Large intestine (tissue), 12 donors: ENCODE results near the gene TSC22D2. TPM values are rescaled to one million over a fixed set of nuclear protein-coding genes. Genes with fewer than 3 reads are reported as not detected.

ENCODE experiments used
- DNase-seq, 2 donors: peaks; one replicate each; pipeline versions ENCODE4 v3.0.0 to v3.0.0-alpha.2; 2013
- H3K27ac ChIP-seq: one replicate; pipeline ENCODE4 v1.5.1; 2013; ENCODE audit warnings: low read length
- H3K27me3 ChIP-seq: 2 replicates; pipeline ENCODE4 v1.6.1; 2013; ENCODE audit warnings: low read length; ENCODE audit not compliant: control insufficient read depth, insufficient read depth
- H3K36me3 ChIP-seq: 2 replicates; pipeline ENCODE4 v1.6.1; 2013; ENCODE audit warnings: low read length; ENCODE audit not compliant: control insufficient read depth, insufficient read depth
- H3K4me1 ChIP-seq: one replicate; pipeline ENCODE4 v1.6.1; 2013; ENCODE audit warnings: low read length; ENCODE audit not compliant: control insufficient read depth, insufficient read depth
- H3K4me3 ChIP-seq: one replicate; pipeline ENCODE4 v1.5.1; 2013; ENCODE audit warnings: low read length
- H3K9me3 ChIP-seq: one replicate; pipeline ENCODE4 v1.6.1; 2013; ENCODE audit warnings: mild to moderate bottlenecking, low read depth, low read length, moderate library complexity; ENCODE audit not compliant: control insufficient read depth
- WGBS: methylation state at CpG from one replicate; pipeline ENCODE4 v1.1.5; 2013; ENCODE audit warnings: low lambda C conversion rate; ENCODE audit not compliant: insufficient coverage; 5-methylcytosine and 5-hydroxymethylcytosine counted together
- long read RNA-seq, 11 donors: transcript quantifications; one replicate each; lab custom pipeline, GENCODE V29; 2026
- polyA plus RNA-seq: library from polyadenylated mRNA; unstranded; fragments of 120-200 nt; gene quantifications from one replicate; pipeline ENCODE4 v1.2.1, GENCODE V29; 2013

Gene TSC22D2
- 45.0 TPM for polyA plus RNA-seq
- long read RNA-seq, donor 1, partial matches to known transcripts = 0 of 4 reads
- long read RNA-seq, donor 1, other reads (novel, unspliced or antisense) = 0 of 4 reads
- long read RNA-seq, donor 2, transcript TSC22D2-203 (3 exons, 2,093 nt) = major isoform, 6 of 8 reads
- long read RNA-seq, donor 2, partial matches to known transcripts = 0 of 8 reads
- long read RNA-seq, donor 2, other reads (novel, unspliced or antisense) = 0 of 8 reads
- long read RNA-seq, donor 3 = 0 reads
- long read RNA-seq, donor 4, partial matches to known transcripts = 0 of 1 reads
- long read RNA-seq, donor 4, other reads (novel, unspliced or antisense) = 0 of 1 reads
- long read RNA-seq, donor 5, partial matches to known transcripts = 0 of 2 reads
- long read RNA-seq, donor 5, other reads (novel, unspliced or antisense) = 0 of 2 reads
- long read RNA-seq, donor 6, transcript TSC22D2-203 (3 exons, 2,093 nt) = major isoform, 10 of 13 reads
- long read RNA-seq, donor 6, partial matches to known transcripts = 0 of 13 reads
- long read RNA-seq, donor 6, other reads (novel, unspliced or antisense) = 0 of 13 reads
- long read RNA-seq, donor 7, transcript TSC22D2-203 (3 exons, 2,093 nt) = major isoform, 6 of 6 reads
- long read RNA-seq, donor 7, partial matches to known transcripts = 0 of 6 reads
- long read RNA-seq, donor 7, other reads (novel, unspliced or antisense) = 0 of 6 reads
- long read RNA-seq, donor 8, transcript TSC22D2-203 (3 exons, 2,093 nt) = major isoform, 12 of 15 reads
- long read RNA-seq, donor 8, partial matches to known transcripts = 0 of 15 reads
- long read RNA-seq, donor 8, other reads (novel, unspliced or antisense) = 0 of 15 reads
- long read RNA-seq, donor 9, transcript TSC22D2-203 (3 exons, 2,093 nt) = major isoform, 6 of 10 reads
- long read RNA-seq, donor 9, partial matches to known transcripts = 0 of 10 reads
- long read RNA-seq, donor 9, other reads (novel, unspliced or antisense) = 0 of 10 reads
- long read RNA-seq, donor 10, full-length matches to known transcripts = 11 of 11 reads
- long read RNA-seq, donor 10, partial matches to known transcripts = 0 of 11 reads
- long read RNA-seq, donor 10, other reads (novel, unspliced or antisense) = 0 of 11 reads
- long read RNA-seq, donor 11, full-length matches to known transcripts = 8 of 8 reads
- long read RNA-seq, donor 11, partial matches to known transcripts = 0 of 8 reads
- long read RNA-seq, donor 11, other reads (novel, unspliced or antisense) = 0 of 8 reads

GRCh38 chr3:150408221-150409124, at the start of gene TSC22D2:
Gene TSC22D2 (plus strand): TSS chr3:150408298. CDS start chr3:150409351, 1,053 bp downstream.
- peak; percentile 94 to 97 for DNase-seq
- H3K27me3 ChIP-seq = no peaks in the 10 kb centered on the region
- WGBS = no CpG with 5 or more reads among the region's 102 CpGs

GRCh38 chr3:150359381-150359780, 48.7 kb upstream of the TSC22D2 start:
- no CpG with 5 or more reads among the region's 2 CpGs for WGBS
- DNase-seq = no peak
- no peaks in the 10 kb centered on the region for H3K27me3 ChIP-seq
- H3K27ac ChIP-seq = no peak overlapping the region
- no peaks in the 10 kb centered on the region for H3K36me3 ChIP-seq
- no peak overlapping the region for H3K4me3 ChIP-seq
- H3K9me3 ChIP-seq = no peaks in the 10 kb centered on the region
- no peaks in the 10 kb centered on the region for H3K4me1 ChIP-seq

More at GRCh38 chr3:150408221-150409124, at the start of gene TSC22D2:
- H3K4me1 ChIP-seq = no peaks in the 10 kb centered on the region
- H3K36me3 ChIP-seq = no peaks in the 10 kb centered on the region
- peak within 1 kb of the TSS; percentile 98 for H3K27ac ChIP-seq
- H3K4me3 ChIP-seq = peak within 1 kb of the TSS; percentile 98
- H3K9me3 ChIP-seq = no peaks in the 10 kb centered on the region

GRCh38 chr3:150360966-150361365, 47.1 kb upstream of the TSC22D2 start:
- no peak for DNase-seq
- no peaks in the 10 kb centered on the region for H3K36me3 ChIP-seq
- no peak overlapping the region for H3K4me3 ChIP-seq
- no peaks in the 10 kb centered on the region for H3K9me3 ChIP-seq
- H3K4me1 ChIP-seq = no peaks in the 10 kb centered on the region
- 92% methylated on average over 2 of the region's 3 CpGs for WGBS
- H3K27ac ChIP-seq = no peak overlapping the region
- no peaks in the 10 kb centered on the region for H3K27me3 ChIP-seq

- Histone ChIP-seq H3K27me3 (no peaks in the 10 kb centered on the region), H3K27ac (no peak overlapping the region), H3K4me3 (no peak overlapping the region), H3K4me1 (no peaks in the 10 kb centered on the region), H3K36me3 (no peaks in the 10 kb centered on the region), H3K9me3 (no peaks in the 10 kb centered on the region)
- WGBS = no CpG with 5 or more reads among the region's 2 CpGs
- peak in 1 of 2 donors; percentile 33 for DNase-seq
Measured at GRCh38 chr3:150362515-150363302, 45.4 kb upstream of the TSC22D2 start.

- H3K27me3 ChIP-seq = no peaks in the 10 kb centered on the region
- H3K27ac ChIP-seq = no peak overlapping the region
Measured at GRCh38 chr3:150363420-150363819, 44.7 kb upstream of the TSC22D2 start.

GRCh38 chr3:150365132-150365604, 42.9 kb upstream of the TSC22D2 start:
- Histone ChIP-seq H3K27me3 (no peaks in the 10 kb centered on the region), H3K36me3 (no peaks in the 10 kb centered on the region), H3K9me3 (no peaks in the 10 kb centered on the region), H3K4me1 (peaks cover under 1% of the 10 kb centered on the region), H3K27ac (no peak overlapping the region), H3K4me3 (no peak overlapping the region)
- no CpG with 5 or more reads among the region's 5 CpGs for WGBS
- no peak for DNase-seq

More at GRCh38 chr3:150363420-150363819, 44.7 kb upstream of the TSC22D2 start:
- no CpG with 5 or more reads among the region's 2 CpGs for WGBS
- H3K4me1 ChIP-seq = no peaks in the 10 kb centered on the region
- H3K36me3 ChIP-seq = no peaks in the 10 kb centered on the region
- DNase-seq = no peak
- H3K9me3 ChIP-seq = no peaks in the 10 kb centered on the region
- no peak overlapping the region for H3K4me3 ChIP-seq

- Histone ChIP-seq H3K27ac (no peak overlapping the region), H3K9me3 (no peaks in the 10 kb centered on the region), H3K36me3 (no peaks in the 10 kb centered on the region), H3K4me1 (peaks cover 9% of the 10 kb centered on the region), H3K27me3 (no peaks in the 10 kb centered on the region), H3K4me3 (no peak overlapping the region)
- no peak for DNase-seq
Measured at GRCh38 chr3:150367757-150368156, 40.3 kb upstream of the TSC22D2 start.

- peak; percentile 68 to 74 for DNase-seq
- peak overlapping the region; percentile 93 for H3K27ac ChIP-seq
- 27% methylated on average over 2 of the region's 4 CpGs for WGBS
- H3K4me3 ChIP-seq = peak overlapping the region; percentile 7
- peaks cover 9% of the 10 kb centered on the region for H3K4me1 ChIP-seq
- no peaks in the 10 kb centered on the region for H3K36me3 ChIP-seq
- H3K9me3 ChIP-seq = no peaks in the 10 kb centered on the region
- H3K27me3 ChIP-seq = no peaks in the 10 kb centered on the region
Measured at GRCh38 chr3:150370122-150370602, 37.9 kb upstream of the TSC22D2 start.

- H3K9me3 ChIP-seq = no peaks in the 10 kb centered on the region
- H3K4me3 ChIP-seq = no peak overlapping the region
- no peak for DNase-seq
- no peaks in the 10 kb centered on the region for H3K27me3 ChIP-seq
- H3K4me1 ChIP-seq = peaks cover 9% of the 10 kb centered on the region
- no peaks in the 10 kb centered on the region for H3K36me3 ChIP-seq
- peak overlapping the region; percentile 93 for H3K27ac ChIP-seq
- WGBS = 89% methylated on average over 1 of the region's 1 CpG
Measured at GRCh38 chr3:150370999-150371398, 37.1 kb upstream of the TSC22D2 start.
